Astrocyte of the spinal cord (primary cell): ENCODE measurements around the gene EXOC4.

Experiments
- DNase-seq: peaks from one replicate; pipeline ENCODE4 v3.0.0; 2011; ENCODE audit warnings: low read depth, low spot score
- H3K4me3 ChIP-seq: 2 replicates; pipeline ENCODE4 v1.5.1; 2011; ENCODE audit warnings: low read depth, mild to moderate bottlenecking, low read length, moderate library complexity
- CTCF ChIP-seq: IDR thresholded peaks from 2 replicates; pipeline ENCODE4 v1.5.1; 2012; ENCODE audit warnings: low read depth, mild to moderate bottlenecking, low read length, inconsistent platforms
- in situ Hi-C: cut with HindIII; loops from 2 replicates; pipeline ENCODE4 v1.10.0; 2017; ENCODE audit warnings: low sequenced_read_pairs

The EXOC4 gene

DNA sequence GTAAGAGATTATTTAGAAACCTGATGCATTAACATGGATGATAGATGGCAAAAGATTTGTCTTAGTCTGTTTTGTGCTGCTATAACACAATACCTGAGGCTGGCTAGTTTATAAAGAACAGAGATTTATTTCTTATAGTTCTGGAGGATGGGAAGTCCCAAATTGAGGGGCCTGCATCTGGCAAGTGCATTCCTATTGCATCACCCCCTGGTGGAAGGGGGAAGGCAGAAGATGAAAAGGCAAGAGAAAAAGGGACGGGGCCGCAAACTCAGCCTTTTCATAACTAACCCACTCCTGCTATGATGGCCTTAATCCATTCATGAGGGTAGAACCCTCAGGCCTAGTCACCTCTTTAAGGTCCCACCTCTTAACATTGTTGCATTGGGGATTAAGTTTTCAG lies 720.8 kb downstream of the EXOC4 start:
- no peak overlapping the region for H3K4me3 ChIP-seq
- no peak for TF ChIP-seq CTCF
- no peak for DNase-seq
- in situ Hi-C loops, result no loop called here

DNA sequence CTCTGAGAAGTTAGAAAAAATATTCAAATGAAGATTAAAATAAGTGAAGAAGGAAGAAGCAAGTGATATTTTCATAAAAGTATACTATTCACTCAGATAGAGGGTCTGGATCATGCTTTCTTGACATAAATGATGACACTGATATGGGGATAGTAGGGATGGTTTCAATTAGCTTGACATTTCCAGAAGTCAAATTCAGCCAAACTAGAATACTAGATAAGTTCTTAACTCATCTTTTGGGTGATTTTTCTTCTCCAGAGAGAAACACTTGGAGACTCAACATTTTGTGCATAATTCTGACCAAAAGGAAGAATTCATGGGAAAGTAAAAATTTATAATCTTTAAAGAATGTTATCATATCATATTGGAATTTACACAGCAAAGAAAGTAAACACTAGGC lies 722.3 kb downstream of the EXOC4 start:
- DNase-seq, result no peak
- no peak overlapping the region for H3K4me3 ChIP-seq
- no peak for TF ChIP-seq CTCF
- in situ Hi-C loops, result no loop called here

DNA sequence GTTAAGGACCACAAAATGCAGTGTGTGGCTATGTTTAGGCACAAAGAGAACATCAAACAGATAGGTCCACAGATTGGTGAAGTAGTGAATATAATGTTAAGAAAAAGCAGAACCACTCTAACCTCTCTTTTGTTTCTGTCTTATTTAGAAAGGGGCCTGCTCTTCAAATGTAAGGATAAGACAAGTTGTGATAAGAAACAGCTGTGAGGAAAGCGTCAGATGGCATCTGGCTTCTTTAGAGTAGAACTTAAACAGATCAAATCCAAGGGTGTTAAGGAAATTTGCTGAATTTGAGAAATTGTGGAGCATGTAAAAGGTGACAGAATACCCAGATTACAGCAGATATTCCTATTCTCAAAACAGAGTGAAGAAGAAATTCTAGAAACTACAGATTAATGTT lies 723.3 kb downstream of the EXOC4 start:
- no peak for DNase-seq
- H3K4me3 ChIP-seq, result no peak overlapping the region
- in situ Hi-C loops, result no loop called here
- TF ChIP-seq CTCF, result no peak

DNA sequence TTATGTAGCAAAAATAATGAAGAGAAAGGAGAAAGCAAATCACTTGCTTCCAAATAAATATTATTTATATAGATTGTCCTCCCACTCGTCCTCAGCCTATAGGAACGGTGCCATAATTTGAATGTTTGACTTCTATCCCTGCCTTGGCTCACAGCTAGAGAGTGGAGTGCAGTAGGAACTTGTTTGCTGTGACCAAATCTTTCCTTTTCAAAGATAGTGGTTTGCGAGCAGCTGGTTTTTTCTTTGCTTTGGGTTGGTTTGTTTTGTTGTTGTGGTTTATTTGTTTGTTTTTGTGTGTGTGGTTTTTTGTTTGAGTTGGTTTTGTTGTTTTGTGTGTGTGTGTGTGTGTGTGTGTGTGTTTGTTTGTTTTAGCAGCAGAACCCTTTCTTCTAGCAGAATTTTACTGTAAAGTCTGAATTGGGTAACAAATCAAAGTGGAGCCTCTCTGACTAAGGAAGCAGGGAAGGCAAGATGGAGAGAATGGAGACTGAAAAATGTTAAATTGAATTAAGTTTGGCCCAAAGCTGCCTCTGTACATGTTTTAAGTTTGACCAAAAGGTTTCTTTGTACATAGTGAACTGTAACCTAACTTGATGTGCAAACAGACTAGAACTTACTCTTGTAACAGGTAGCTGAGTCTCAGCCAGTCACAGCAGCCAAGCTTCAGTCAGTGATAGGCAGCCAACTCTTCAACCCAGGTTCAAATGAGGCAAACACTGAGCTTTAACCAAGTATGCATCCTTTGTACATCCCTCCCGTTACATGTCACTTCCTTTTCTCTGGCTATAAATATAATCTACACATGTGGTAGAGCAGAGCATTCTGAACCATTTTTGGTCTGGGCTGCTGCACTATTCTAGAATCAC lies 724.8 kb downstream of the EXOC4 start:
- no peak for TF ChIP-seq CTCF
- DNase-seq, result no peak
- in situ Hi-C loops, result no loop called here
- no peak overlapping the region for H3K4me3 ChIP-seq

GRCh38 chr7:133978502-133979295 lies 725.8 kb downstream of the EXOC4 start:
- DNase-seq, result no peak
- in situ Hi-C loops, result no loop called here
- TF ChIP-seq CTCF, result no peak
- H3K4me3 ChIP-seq, result no peak overlapping the region

GRCh38 chr7:133980804-133981203 lies 727.9 kb downstream of the EXOC4 start:
- no peak overlapping the region for H3K4me3 ChIP-seq
- in situ Hi-C loops, result no loop called here
- no peak for TF ChIP-seq CTCF
- DNase-seq, result no peak
